Pons (tissue), 1 donor: ENCODE measurements around the gene NOL12.
A peak's percentile ranks its signal among the peaks of the same experiment; 100 is the strongest.
"Not testable (repeated sequence)": the region's sequence is repeated elsewhere in the genome, so short reads cannot be mapped to it uniquely, and the experiment has no call there.

ENCODE experiments used
- DNase-seq: peaks from one replicate; pipeline ENCODE4 v3.0.0-alpha.2; 2016; ENCODE audit warnings: low spot score

The NOL12 gene

GRCh38 chr22:37686002-37686982 lies at the start of gene NOL12:
Gene NOL12 (plus strand): TSS chr22:37686343. CDS start chr22:37686393, 50 bp downstream.
- DNase-seq, result peak; percentile 86

- DNase-seq, result no peak
These were observed 49.2 kb upstream of the NOL12 start for GRCh38 chr22:37636949-37637273.

GRCh38 chr22:37638391-37639069 lies 47.6 kb upstream of the NOL12 start:
- no peak for DNase-seq

- no peak for DNase-seq
These were observed 46.9 kb upstream of the NOL12 start, which contains the start of gene SH3BP1 for GRCh38 chr22:37639070-37639760. Gene SH3BP1 (plus strand): TSS chr22:37639669. CDS start chr22:37639788, 119 bp downstream.

- DNase-seq, result no peak
These were observed 46.2 kb upstream of the NOL12 start for GRCh38 chr22:37639771-37640590.

GRCh38 chr22:37640591-37641560 lies 45.3 kb upstream of the NOL12 start:
- DNase-seq, result no peak

- no peak for DNase-seq
These were observed 44.6 kb upstream of the NOL12 start for GRCh38 chr22:37641561-37641949.

GRCh38 chr22:37643225-37643847 lies 42.8 kb upstream of the NOL12 start:
- DNase-seq, result peak; percentile 71

GRCh38 chr22:37647317-37647716 lies 38.8 kb upstream of the NOL12 start:
- no peak for DNase-seq

GRCh38 chr22:37647928-37648327 lies 38.2 kb upstream of the NOL12 start:
- DNase-seq, result no peak

- DNase-seq, result no peak
These were observed 35.5 kb upstream of the NOL12 start for GRCh38 chr22:37650463-37651136.

- no peak for DNase-seq
These were observed 31.4 kb upstream of the NOL12 start for GRCh38 chr22:37654563-37655251.

GRCh38 chr22:37655252-37655563 lies 30.9 kb upstream of the NOL12 start:
- no peak for DNase-seq

GRCh38 chr22:37656583-37656982 lies 29.6 kb upstream of the NOL12 start:
- not testable (repeated sequence) for DNase-seq

GRCh38 chr22:37657590-37658132 lies 28.5 kb upstream of the NOL12 start:
- no peak for DNase-seq

GRCh38 chr22:37658133-37659065 lies 27.7 kb upstream of the NOL12 start, which contains the start of gene PDXP:
Gene PDXP (plus strand): TSS chr22:37658723. CDS start chr22:37658783, 60 bp downstream.
- peak; percentile 100 for DNase-seq
